Duodenal mucosa (tissue), 2 donors: ENCODE data around the gene F13A1.

Source experiments
- H3K27ac ChIP-seq: one replicate; pipeline ENCODE4 v1.7.0; 2013; ENCODE audit warnings: low read depth, low read length
- H3K27me3 ChIP-seq, 2 donors: one replicate each; pipeline ENCODE4 v1.7.0; 2013; ENCODE audit warnings: low read length in 2 of 2, control low read depth in 1 of 2; ENCODE audit not compliant: insufficient read depth in 2 of 2, control insufficient read depth in 1 of 2
- H3K36me3 ChIP-seq, 2 donors: one replicate each; pipeline ENCODE4 v1.7.0; 2013; ENCODE audit warnings: low read length in 2 of 2, control low read depth in 1 of 2; ENCODE audit not compliant: insufficient read depth in 2 of 2, control insufficient read depth in 1 of 2
- H3K4me1 ChIP-seq, 2 donors: one replicate each; pipeline ENCODE4 v1.7.0; 2013; ENCODE audit warnings: low read length in 2 of 2, control low read depth in 1 of 2; ENCODE audit not compliant: insufficient read depth in 2 of 2, control insufficient read depth in 1 of 2
- H3K4me3 ChIP-seq, 2 donors: one replicate each; pipeline ENCODE4 v1.7.0; 2013; ENCODE audit warnings: low read length in 2 of 2, low read depth in 1 of 2
- H3K9ac ChIP-seq, 2 donors: one replicate each; pipeline ENCODE4 v1.7.0; 2013; ENCODE audit warnings: low read length in 2 of 2, low read depth in 1 of 2
- H3K9me3 ChIP-seq, 2 donors: one replicate each; pipeline ENCODE4 v1.7.0; 2013; ENCODE audit warnings: low read length in 2 of 2, control low read depth in 1 of 2; ENCODE audit not compliant: control insufficient read depth in 1 of 2

Gene F13A1

GRCh38 chr6:6285679-6286078 is 34.8 kb downstream of the F13A1 start:
- H3K9me3 ChIP-seq, result no peaks in the 10 kb centered on the region
- no peak overlapping the region for H3K27ac ChIP-seq
- no peak overlapping the region for H3K9ac ChIP-seq
- no peak overlapping the region for H3K4me3 ChIP-seq
- H3K36me3 ChIP-seq, result no peaks in the 10 kb centered on the region
- H3K27me3 ChIP-seq, result no peaks in the 10 kb centered on the region
- H3K4me1 ChIP-seq, result no peaks in the 10 kb centered on the region

DNA sequence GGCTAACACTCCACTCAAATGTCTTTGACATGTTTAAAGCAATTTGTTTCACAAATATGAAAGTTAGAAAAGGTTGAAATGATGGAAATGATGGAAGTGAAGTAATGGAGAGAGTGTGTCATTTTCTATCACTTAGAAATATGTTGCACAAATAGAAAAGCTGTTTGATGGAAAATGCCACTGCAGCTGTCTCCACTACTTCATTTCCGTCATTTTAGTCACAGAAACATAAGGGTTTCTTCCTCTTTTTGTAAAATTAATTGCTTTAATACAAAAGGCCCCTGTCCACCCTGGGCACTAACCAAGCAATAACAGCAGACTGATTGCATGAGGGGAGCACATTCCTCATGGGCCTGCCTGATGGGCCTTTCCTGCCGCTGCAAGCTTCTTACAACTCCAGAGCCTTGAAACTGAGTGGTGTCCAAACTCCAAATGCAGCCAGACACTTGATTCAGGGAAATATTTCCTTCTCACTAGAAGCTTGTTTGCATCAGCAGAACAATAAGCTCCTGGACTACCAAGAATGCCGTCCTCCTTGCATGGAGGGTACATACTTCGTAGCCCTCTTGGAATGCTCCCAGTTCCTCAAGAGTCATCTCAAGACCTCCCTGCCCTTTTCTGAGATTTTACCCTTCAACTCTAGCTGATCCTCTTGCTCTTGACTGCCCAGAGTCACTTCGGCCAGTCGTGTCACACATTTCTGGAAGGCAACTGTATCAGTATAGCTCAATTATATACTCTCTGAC is 36.1 kb downstream of the F13A1 start:
- H3K4me3 ChIP-seq, result no peak overlapping the region
- H3K9me3 ChIP-seq, result no peaks in the 10 kb centered on the region
- H3K4me1 ChIP-seq, result no peaks in the 10 kb centered on the region
- no peak overlapping the region for H3K9ac ChIP-seq
- H3K27ac ChIP-seq, result no peak overlapping the region
- H3K36me3 ChIP-seq, result no peaks in the 10 kb centered on the region
- H3K27me3 ChIP-seq, result no peaks in the 10 kb centered on the region

GRCh38 chr6:6283746-6284145 is 36.7 kb downstream of the F13A1 start:
- Histone ChIP-seq H3K4me3 (no peak overlapping the region), H3K27ac (no peak overlapping the region), H3K9ac (no peak overlapping the region), H3K27me3 (no peaks in the 10 kb centered on the region), H3K36me3 (no peaks in the 10 kb centered on the region), H3K4me1 (no peaks in the 10 kb centered on the region), H3K9me3 (no peaks in the 10 kb centered on the region)

GRCh38 chr6:6282716-6283115 is 37.7 kb downstream of the F13A1 start:
- no peak overlapping the region for H3K9ac ChIP-seq
- H3K36me3 ChIP-seq, result no peaks in the 10 kb centered on the region
- peaks cover 0 to 2% of the 10 kb centered on the region in 2 donors for H3K27me3 ChIP-seq
- H3K4me3 ChIP-seq, result no peak overlapping the region
- H3K9me3 ChIP-seq, result no peaks in the 10 kb centered on the region
- H3K4me1 ChIP-seq, result no peaks in the 10 kb centered on the region
- H3K27ac ChIP-seq, result no peak overlapping the region

DNA sequence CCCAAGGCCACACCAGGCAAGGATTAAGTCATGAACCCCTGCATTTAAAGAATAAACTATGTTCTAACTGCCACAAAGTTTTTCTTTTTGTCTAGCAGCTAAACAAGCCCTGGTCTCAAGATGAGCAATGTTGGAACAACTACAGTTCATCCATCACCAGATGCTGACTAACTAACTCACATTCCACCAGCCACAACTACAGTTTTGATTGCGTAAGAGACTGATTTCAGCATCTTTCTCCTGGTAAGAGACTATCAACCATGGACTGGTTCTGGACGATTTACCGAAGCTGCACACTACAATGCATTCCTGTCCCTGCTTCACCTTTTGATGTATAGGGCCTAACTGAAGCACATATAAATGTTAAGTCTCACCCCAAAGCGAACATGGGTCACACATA is 43.0 kb downstream of the F13A1 start:
- no peak overlapping the region for H3K4me3 ChIP-seq
- H3K9ac ChIP-seq, result no peak overlapping the region
- no peak overlapping the region for H3K27ac ChIP-seq

GRCh38 chr6:6270948-6271535 is 49.4 kb downstream of the F13A1 start:
- Histone ChIP-seq H3K36me3 (no peaks in the 10 kb centered on the region), H3K27me3 (no peaks in the 10 kb centered on the region), H3K9me3 (no peaks in the 10 kb centered on the region), H3K27ac (no peak overlapping the region), H3K4me1 (no peaks in the 10 kb centered on the region), H3K4me3 (no peak overlapping the region), H3K9ac (no peak overlapping the region)

More for the DNA sequence above, 43.0 kb downstream of the F13A1 start:
- Histone ChIP-seq H3K27me3 (peaks cover 0 to 2% of the 10 kb centered on the region in 2 donors), H3K9me3 (no peaks in the 10 kb centered on the region), H3K4me1 (no peaks in the 10 kb centered on the region), H3K36me3 (no peaks in the 10 kb centered on the region)

- H3K4me1 ChIP-seq, result peaks cover 4 to 5% of the 10 kb centered on the region in 2 donors
- H3K9ac ChIP-seq, result no peak overlapping the region
- H3K4me3 ChIP-seq, result no peak overlapping the region
- no peaks in the 10 kb centered on the region for H3K27me3 ChIP-seq
- H3K36me3 ChIP-seq, result no peaks in the 10 kb centered on the region
- H3K27ac ChIP-seq, result no peak overlapping the region
- H3K9me3 ChIP-seq, result no peaks in the 10 kb centered on the region
Measured at GRCh38 chr6:6260196-6260722, 60.2 kb downstream of the F13A1 start.

- Histone ChIP-seq H3K36me3 (no peaks in the 10 kb centered on the region), H3K4me3 (no peak overlapping the region), H3K9me3 (no peaks in the 10 kb centered on the region), H3K4me1 (peaks cover 4 to 5% of the 10 kb centered on the region in 2 donors), H3K27ac (no peak overlapping the region), H3K27me3 (no peaks in the 10 kb centered on the region), H3K9ac (no peak overlapping the region)
Measured at GRCh38 chr6:6256886-6257285, 63.6 kb downstream of the F13A1 start.

DNA sequence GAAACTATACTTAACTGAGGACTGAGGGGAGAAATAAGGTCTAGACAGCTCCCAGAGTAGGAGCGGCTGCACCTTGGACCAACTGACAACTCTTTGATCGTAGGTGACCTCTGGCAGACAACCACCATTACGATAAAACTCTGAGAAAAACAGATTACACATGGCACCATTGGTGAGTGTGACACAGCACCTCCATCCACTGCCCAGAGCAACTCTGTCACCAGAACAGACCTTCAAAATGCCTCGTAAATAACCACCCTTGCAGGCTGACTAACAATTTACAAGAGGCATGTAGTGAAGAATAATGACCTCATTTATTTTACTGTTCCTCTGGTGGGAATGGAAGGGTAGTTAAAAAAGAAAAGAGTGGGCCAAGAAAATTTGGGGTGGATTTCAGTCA is 64.2 kb downstream of the F13A1 start:
- Histone ChIP-seq H3K36me3 (no peaks in the 10 kb centered on the region), H3K4me3 (no peak overlapping the region), H3K9ac (no peak overlapping the region), H3K27me3 (no peaks in the 10 kb centered on the region), H3K9me3 (no peaks in the 10 kb centered on the region), H3K27ac (no peak overlapping the region), H3K4me1 (peaks cover 4 to 5% of the 10 kb centered on the region in 2 donors)

- Histone ChIP-seq H3K4me1 (peaks cover 0 to 1% of the 10 kb centered on the region in 2 donors), H3K36me3 (no peaks in the 10 kb centered on the region), H3K9ac (no peak overlapping the region), H3K27ac (no peak overlapping the region), H3K4me3 (no peak overlapping the region), H3K27me3 (no peaks in the 10 kb centered on the region), H3K9me3 (no peaks in the 10 kb centered on the region)
Measured at GRCh38 chr6:6251555-6252280, 68.7 kb downstream of the F13A1 start.
